Fibroblast of pulmonary artery (primary cell): ENCODE data around the gene GFAP.
A peak's percentile ranks its signal among the peaks of the same experiment; 100 is the strongest.

Source experiments
- DNase-seq: peaks from one replicate; pipeline ENCODE4 v3.0.0-alpha.2; 2010; ENCODE audit warnings: low read depth
- H3K4me3 ChIP-seq: replicated peaks from 2 replicates; pipeline ENCODE4 v1.5.1; 2011; ENCODE audit warnings: low read depth, mild to moderate bottlenecking, control low read depth, low read length, moderate library complexity
- TF ChIP-seq, protein P1 (sequence below): IDR thresholded peaks from 2 replicates; pipeline ENCODE4 v1.5.1; 2011; ENCODE audit warnings: mild to moderate bottlenecking, control low read depth, low read length, inconsistent platforms; ENCODE audit errors: missing control alignments

GFAP gene

GRCh38 chr17:44863061-44863918, 52.0 kb downstream of the GFAP start:
- peak; percentile 20 for DNase-seq
- H3K4me3 ChIP-seq = no peak overlapping the region
- TF ChIP-seq, protein P1, sequence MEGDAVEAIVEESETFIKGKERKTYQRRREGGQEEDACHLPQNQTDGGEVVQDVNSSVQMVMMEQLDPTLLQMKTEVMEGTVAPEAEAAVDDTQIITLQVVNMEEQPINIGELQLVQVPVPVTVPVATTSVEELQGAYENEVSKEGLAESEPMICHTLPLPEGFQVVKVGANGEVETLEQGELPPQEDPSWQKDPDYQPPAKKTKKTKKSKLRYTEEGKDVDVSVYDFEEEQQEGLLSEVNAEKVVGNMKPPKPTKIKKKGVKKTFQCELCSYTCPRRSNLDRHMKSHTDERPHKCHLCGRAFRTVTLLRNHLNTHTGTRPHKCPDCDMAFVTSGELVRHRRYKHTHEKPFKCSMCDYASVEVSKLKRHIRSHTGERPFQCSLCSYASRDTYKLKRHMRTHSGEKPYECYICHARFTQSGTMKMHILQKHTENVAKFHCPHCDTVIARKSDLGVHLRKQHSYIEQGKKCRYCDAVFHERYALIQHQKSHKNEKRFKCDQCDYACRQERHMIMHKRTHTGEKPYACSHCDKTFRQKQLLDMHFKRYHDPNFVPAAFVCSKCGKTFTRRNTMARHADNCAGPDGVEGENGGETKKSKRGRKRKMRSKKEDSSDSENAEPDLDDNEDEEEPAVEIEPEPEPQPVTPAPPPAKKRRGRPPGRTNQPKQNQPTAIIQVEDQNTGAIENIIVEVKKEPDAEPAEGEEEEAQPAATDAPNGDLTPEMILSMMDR = no peak

- DNase-seq = no peak
- TF ChIP-seq, protein P1 = no peak
- H3K4me3 ChIP-seq = no peak overlapping the region
These were observed 52.9 kb downstream of the GFAP start for GRCh38 chr17:44862278-44862914.

DNA sequence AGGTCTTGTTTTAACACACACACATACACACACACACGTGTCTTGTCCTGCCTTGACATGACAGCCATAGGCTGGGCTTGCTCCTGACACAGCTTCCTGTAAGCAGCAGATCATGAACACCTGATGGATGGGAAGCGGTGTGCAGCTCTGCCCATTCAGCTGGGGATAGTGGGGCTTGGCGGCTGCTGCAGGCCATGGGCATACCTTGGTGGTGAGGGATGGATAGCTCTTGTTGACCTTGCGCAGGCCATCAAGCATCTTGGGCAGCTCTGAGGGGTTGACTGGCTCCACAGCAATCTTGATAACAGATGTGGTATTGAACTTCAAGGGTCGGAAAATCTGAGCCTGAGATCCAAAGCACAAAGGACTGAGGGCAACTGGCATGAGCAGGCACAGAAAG, 55.6 kb downstream of the GFAP start:
- DNase-seq = no peak
- TF ChIP-seq, protein P1 = no peak
- H3K4me3 ChIP-seq = no peak overlapping the region

- DNase-seq = no peak
- H3K4me3 ChIP-seq = no peak overlapping the region
- TF ChIP-seq, protein P1 = no peak
These were observed 61.1 kb downstream of the GFAP start for GRCh38 chr17:44854192-44854591.
